Right renal pelvis (tissue), 4 donors: Measurements from ENCODE around the gene PNPT1. TPM values are rescaled to one million over a fixed set of nuclear protein-coding genes. Genes with fewer than 3 reads are reported as not detected.
A peak's percentile ranks its signal among the peaks of the same experiment; 100 is the strongest.
"Not testable (repeated sequence)": the region's sequence is repeated elsewhere in the genome, so short reads cannot be mapped to it uniquely, and the experiment has no call there.

Experiments
- DNase-seq, 4 donors: peaks; one replicate each; pipeline ENCODE4 v3.0.0-alpha.2; 2013; ENCODE audit warnings: low read depth in 4 of 4, low spot score in 3 of 4, missing footprints in 1 of 4
- polyA plus RNA-seq, 4 donors: library from polyadenylated mRNA; unstranded; fragments of 120-200 nt; gene quantifications; one replicate each; pipeline ENCODE4 v1.2.1, GENCODE V29; 2013; ENCODE audit not compliant: insufficient read length in 4 of 4

PNPT1 gene
- polyA plus RNA-seq = 10 to 100 TPM; 21.5 to 26.1 (median 24.7) TPM

DNA sequence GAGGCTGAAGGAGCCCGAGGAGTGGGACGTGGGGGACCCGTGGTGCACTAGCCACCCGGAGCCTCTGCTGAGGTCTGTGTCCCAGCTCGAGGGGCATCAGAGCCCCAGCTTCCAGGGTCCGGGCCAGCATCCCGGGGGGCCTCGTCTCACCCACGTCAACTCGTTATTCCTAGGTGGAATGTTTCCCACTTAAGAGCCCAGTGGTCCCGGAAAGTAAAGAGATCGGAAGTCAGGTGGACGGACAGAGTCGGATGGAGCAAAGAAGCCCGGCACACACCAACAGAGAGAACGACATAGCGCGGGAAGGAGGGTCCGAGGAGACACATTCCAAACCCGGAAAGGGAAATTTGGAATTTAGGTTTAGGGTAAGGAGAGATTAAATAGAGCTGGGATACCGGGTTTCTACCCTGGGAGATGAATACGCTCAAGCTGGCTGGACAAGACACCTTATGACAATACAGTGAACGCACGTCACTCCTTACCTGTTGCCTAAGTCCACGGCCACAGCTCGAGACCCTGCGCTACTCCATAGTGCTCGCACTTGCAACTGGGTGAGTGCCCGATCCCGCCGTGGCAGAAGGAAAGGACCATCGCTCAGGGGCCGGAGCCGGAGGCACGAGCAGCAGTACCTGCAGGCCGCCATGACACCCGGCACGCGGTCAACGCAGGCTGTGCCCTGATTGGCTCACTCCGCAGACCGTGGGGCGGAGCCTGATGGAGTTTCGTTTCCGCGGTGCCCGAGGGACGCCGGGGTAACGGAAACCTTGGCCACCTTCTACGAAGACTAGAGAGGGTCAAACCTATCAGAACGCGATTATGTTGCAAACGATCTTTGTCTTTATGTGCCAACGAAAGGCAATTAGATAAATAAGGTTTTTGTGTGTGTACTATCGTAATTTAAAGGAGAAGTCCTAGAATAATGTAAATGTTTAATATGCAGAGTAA lies at the start of gene PNPT1:
Gene PNPT1, minus strand, starts transcription at position 664 of the 945 bp plus-strand sequence. Its CDS starts 21 bp downstream, at position 643.
- DNase-seq = peak; percentile 85 to 88 (median 86)

DNA sequence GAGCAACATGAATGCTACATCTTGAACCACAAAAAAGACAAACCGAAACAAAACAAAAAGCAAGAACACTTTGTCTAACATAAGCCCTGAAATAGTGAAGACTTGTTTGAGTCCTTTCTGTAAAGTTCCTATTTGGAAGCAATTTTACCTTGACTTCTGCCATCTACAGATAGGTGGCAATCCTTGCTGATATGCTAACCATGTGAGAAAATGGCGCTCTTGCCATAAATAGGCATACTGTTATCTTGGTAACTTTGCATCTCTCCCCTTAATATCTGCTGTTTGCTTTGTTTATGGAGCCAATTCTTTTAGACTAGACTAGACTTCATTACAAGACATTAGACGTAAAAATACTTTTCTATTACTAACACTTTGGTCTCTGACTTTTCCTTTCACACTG lies 49.4 kb upstream of the PNPT1 start:
- DNase-seq = no peak

GRCh38 chr2:55736019-55736536 lies 42.4 kb upstream of the PNPT1 start:
- not testable (repeated sequence) for DNase-seq

- no peak for DNase-seq
These were observed 41.1 kb upstream of the PNPT1 start for GRCh38 chr2:55734726-55735125.

GRCh38 chr2:55733335-55733734 lies 39.7 kb upstream of the PNPT1 start:
- no peak for DNase-seq

GRCh38 chr2:55732854-55733253 lies 39.2 kb upstream of the PNPT1 start:
- DNase-seq = no peak

DNA sequence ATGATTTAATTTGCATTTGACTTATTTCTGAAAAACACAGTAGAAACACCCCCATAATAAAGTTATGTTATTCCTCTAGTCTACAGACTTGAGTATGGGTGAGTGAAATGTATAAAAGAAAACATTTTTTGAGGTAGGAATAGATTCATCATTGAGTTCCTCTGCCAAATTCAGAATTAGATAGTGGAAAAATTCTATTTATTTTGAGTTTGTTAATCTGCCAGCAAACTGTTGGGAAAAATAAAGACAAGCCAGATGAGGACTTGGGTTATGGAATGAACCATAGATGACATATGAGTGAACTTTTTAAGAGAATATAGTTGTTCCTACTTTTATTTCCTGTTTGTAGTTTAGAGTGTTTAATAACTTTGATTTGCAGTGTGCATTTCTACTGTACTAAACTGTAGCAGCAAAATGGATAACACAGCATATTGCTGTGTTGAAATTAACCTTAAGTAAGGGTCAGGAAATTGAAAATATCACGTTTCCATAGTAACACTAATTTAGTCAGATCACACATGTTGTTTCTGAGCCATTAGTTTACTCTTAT lies 35.6 kb upstream of the PNPT1 start:
- no peak for DNase-seq

DNA sequence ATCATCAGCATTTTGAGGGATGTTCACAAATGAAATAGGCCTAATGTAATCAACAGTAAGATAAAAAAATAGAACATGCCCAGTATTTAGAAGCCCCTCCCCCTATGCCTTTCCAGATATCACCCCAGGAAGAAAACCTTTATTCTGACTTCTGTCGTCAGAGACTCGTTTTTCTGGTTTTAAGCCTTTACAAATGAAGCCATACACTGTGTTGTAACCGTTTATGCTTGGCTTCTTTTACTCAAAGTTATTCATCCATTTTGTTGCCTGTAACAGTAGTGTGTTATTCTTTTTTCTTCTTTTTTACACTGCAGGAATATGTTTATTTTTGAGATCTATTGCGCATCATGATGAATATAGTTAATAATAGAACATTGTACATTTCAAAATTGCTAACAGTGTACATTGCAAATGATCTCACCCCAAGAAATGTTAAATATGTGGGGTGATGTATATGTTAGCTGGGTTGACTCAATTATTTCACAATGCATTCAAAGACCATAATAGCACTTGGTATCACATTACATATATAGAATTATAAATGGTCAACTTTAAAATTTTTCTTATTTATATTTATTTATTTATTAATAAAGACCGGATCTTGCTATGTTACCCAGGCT lies 28.1 kb upstream of the PNPT1 start:
- peak in 3 of 4 donors; percentile 32 to 39 (median 34) for DNase-seq

DNA sequence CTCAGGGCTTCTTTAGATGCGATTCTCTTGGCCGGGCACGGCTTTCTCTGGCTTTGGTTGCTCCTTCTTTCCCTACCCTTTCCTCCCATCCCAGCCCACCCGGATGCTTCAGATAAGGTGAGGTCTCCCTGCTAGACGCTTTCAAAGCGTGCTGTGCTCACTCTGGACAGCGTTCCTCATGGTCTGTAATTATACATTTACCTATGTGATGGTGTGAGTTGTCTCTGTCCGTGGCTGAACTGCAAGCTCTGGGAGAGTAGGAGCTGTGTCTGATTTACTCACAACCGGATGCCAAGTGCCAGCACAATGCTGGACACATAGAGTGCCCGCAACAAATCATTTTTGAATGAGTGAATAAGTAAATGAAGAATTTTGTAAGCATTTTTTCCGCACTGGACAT lies 26.8 kb upstream of the PNPT1 start:
- DNase-seq = no peak

GRCh38 chr2:55719852-55720251 lies 26.2 kb upstream of the PNPT1 start:
- no peak for DNase-seq

GRCh38 chr2:55718165-55719008 lies 24.7 kb upstream of the PNPT1 start:
- peak in 3 of 4 donors; percentile 55 to 62 (median 57) for DNase-seq

- DNase-seq = no peak
These were observed 22.0 kb upstream of the PNPT1 start for GRCh38 chr2:55715626-55716025.

DNA sequence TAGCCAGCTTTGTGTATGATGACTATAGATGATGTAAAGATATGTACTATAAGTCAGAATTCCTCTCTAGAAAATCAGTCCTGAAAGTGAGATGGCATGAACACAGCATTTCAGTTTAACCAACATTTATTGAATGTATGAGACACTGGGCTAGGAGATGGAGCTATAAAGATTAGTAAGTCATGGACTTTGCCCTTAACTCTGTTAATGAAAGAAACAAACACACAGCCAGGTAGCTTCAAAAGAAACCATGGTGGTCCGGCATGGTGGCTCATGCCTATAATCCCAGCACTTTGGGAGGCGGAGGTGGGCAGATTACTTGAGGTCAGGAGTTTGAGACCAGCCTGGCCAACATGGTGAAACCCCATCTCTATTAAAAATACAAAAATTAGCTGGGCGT lies 21.5 kb upstream of the PNPT1 start:
- not testable (repeated sequence) for DNase-seq

DNA sequence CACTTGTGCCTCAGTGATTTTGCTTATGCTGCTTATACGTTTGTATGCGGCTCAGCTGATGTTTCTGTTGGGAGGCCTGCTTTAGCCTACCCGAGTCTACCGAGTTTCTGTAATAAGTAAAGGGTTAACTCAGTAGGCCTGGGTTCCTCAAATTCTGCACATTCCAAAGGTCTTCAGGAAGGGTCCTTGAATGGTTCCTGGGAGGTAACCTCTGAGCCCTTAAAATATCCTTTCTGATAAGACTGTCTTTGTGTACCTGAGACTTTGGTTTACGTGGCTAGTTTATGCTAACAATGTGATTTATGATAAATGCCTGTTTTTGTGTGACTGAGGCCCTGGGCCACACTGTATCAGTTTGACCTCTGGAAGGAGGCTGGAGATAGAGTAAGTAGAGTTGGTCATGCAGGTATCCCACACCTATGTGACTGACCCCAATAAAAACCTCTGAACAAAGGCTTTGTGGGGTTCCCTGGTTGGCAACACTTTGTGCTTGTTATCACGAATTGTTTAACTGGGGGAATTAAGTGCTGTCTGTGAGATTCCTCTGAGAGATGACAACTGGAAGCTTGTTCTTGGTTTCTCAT lies 18.9 kb upstream of the PNPT1 start:
- DNase-seq = no peak

GRCh38 chr2:55710025-55710424 lies 16.4 kb upstream of the PNPT1 start:
- no peak for DNase-seq

GRCh38 chr2:55707751-55708150 lies 14.1 kb upstream of the PNPT1 start:
- no peak for DNase-seq

- DNase-seq = not testable (repeated sequence)
These were observed 12.6 kb upstream of the PNPT1 start for GRCh38 chr2:55706258-55706657.

- DNase-seq = no peak
These were observed 11.5 kb upstream of the PNPT1 start for GRCh38 chr2:55705027-55705653.

- DNase-seq = no peak
These were observed 9.7 kb upstream of the PNPT1 start for GRCh38 chr2:55703350-55703749.
